PC-3 (cell line): Measurements from ENCODE around the gene ZP3.

Experiments used
- CTCF ChIP-seq: fragments of 300-600 bp; sonication (generic); conservative IDR thresholded peaks from 2 replicates; pipeline ENCODE4 v1.5.1; 2017; ENCODE audit warnings: antibody characterized with exemption, low read depth, mild to moderate bottlenecking, low read length
- EZH2 ChIP-seq: fragments of 300-600 bp; sonication (generic); IDR thresholded peaks from one replicate; pipeline ENCODE4 v1.6.1; 2017; ENCODE audit warnings: antibody characterized with exemption, mild to moderate bottlenecking, low read length; ENCODE audit not compliant: unreplicated experiment
- EZH2phosphoT487 ChIP-seq: fragments of 300-600 bp; sonication (generic); IDR thresholded peaks from 2 replicates; pipeline ENCODE4 v1.6.1; 2018; ENCODE audit warnings: mild to moderate bottlenecking, antibody characterized with exemption, low read length, borderline replicate concordance

DNA sequence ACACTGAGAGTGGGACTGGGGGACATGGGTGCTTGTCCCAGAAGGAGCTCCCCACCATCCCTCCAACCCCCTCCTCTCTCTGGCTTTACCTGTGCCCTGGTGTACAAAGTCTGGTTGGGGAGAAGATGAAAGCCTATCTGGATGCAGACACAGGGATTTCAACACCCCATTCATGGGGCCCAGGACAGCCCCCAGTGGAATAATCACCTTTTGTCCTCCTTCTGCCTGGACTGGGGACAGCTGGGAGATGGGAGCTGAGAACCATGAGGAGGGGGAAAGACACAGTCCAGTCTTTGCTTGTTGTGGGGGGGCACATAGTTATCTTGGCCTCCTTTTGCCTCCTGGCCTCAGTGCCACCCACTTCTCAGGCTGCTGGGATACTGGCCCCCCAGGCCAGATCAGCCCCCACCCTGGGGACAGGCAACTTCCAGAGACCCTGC is 16.6 kb upstream of the ZP3 start:
- TF ChIP-seq CTCF (no peak), EZH2 (no peak), EZH2phosphoT487 (no peak)
